SK-N-SH (cell line): Measurements from ENCODE around the gene BMP15. TPM values are rescaled to one million over a fixed set of nuclear protein-coding genes. Genes with fewer than 3 reads are reported as not detected.

Experiments
- CTCF ChIA-PET: fragments of 300-600, 350-600 bp; formaldehyde crosslinking; extraction: SDS; loops from one replicate; lab custom pipeline; 2021; lab: Yijun Ruan, JAX
- POLR2A ChIA-PET: fragments of 350-600 bp; sonication (Branson Sonifier 250); formaldehyde crosslinking; extraction: SDS; loops from one replicate; lab custom pipeline; 2020; ENCODE audit warnings: antibody characterized with exemption, inconsistent platforms; lab: Yijun Ruan, JAX
- DNase-seq: peaks from one replicate; pipeline ENCODE4 v3.0.0; 2012
- H2AFZ ChIP-seq: fragments of 200-600 bp; sonication (generic); 2 replicates; pipeline ENCODE4 v1.8.1; 2016; ENCODE audit warnings: antibody characterized with exemption, mild to moderate bottlenecking, low read depth
- H3F3A ChIP-seq: fragments of 200-600 bp; sonication (generic); replicated peaks from 2 replicates; pipeline ENCODE3; 2016; ENCODE audit warnings: antibody characterized with exemption, mild to moderate bottlenecking; ENCODE audit not compliant: insufficient read depth
- H3K27ac ChIP-seq, 2 experiments: fragments of 200-500 bp in 1 of 2; fragments of 200-600 bp in 1 of 2; sonication (Bioruptor generic) in 1 of 2; sonication (generic), shearing (Covaris generic) in 1 of 2; 2 replicates each; pipeline versions ENCODE4 v1.5.1 to v1.6.1; 2014 to 2016; ENCODE audit warnings: low read depth in 2 of 2, inconsistent platforms in 1 of 2, low read length in 1 of 2, mild to moderate bottlenecking in 1 of 2, mixed read lengths in 1 of 2
- H3K27me3 ChIP-seq: fragments of 200-600 bp; sonication (generic), shearing (Covaris generic); 2 replicates; pipeline ENCODE4 v1.6.1; 2016; ENCODE audit warnings: mixed run types; ENCODE audit not compliant: insufficient read depth
- H3K36me3 ChIP-seq, 2 experiments: fragments of 200-500 bp in 1 of 2; fragments of 200-600 bp in 1 of 2; sonication (Bioruptor generic) in 1 of 2; sonication (generic) in 1 of 2; replicated peaks in 1 of 2; 2 replicates each; pipeline versions ENCODE3 to v1.5.1; 2014 to 2016; ENCODE audit warnings: low read length in 1 of 2, mild to moderate bottlenecking in 1 of 2; ENCODE audit not compliant: insufficient read depth in 2 of 2, control insufficient read depth in 1 of 2
- H3K4me1 ChIP-seq, 2 experiments: fragments of 200-500 bp in 1 of 2; fragments of 200-600 bp in 1 of 2; sonication (Bioruptor generic) in 1 of 2; sonication (generic), shearing (Covaris generic) in 1 of 2; 2 replicates each; pipeline versions ENCODE4 v1.5.1 to v1.6.1; 2014 to 2016; ENCODE audit warnings: low read depth in 1 of 2, low read length in 1 of 2, mixed run types in 1 of 2; ENCODE audit not compliant: insufficient read depth in 2 of 2, control insufficient read depth in 1 of 2
- H3K4me2 ChIP-seq: fragments of 200-600 bp; sonication (generic), shearing (Covaris generic); 2 replicates; pipeline ENCODE4 v1.6.1; 2017; ENCODE audit warnings: mixed run types
- H3K4me3 ChIP-seq, 2 experiments: fragments of 200-500 bp in 1 of 2; fragments of 200-600 bp in 1 of 2; sonication (Bioruptor generic) in 1 of 2; sonication (generic), shearing (Covaris generic) in 1 of 2; 2 replicates each; pipeline versions ENCODE4 v1.5.1 to v1.8.1; 2014 to 2016; ENCODE audit warnings: low read depth in 2 of 2, inconsistent platforms in 1 of 2, low read length in 1 of 2, mild to moderate bottlenecking in 1 of 2, mixed read lengths in 1 of 2, moderate library complexity in 1 of 2
- H3K79me2 ChIP-seq: fragments of 200-600 bp; sonication (generic); 2 replicates; pipeline ENCODE4 v1.8.1; 2017; ENCODE audit warnings: mild to moderate bottlenecking; ENCODE audit not compliant: insufficient read depth
- H3K9ac ChIP-seq: fragments of 200-600 bp; sonication (generic); 2 replicates; pipeline ENCODE4 v1.6.1; 2017; ENCODE audit warnings: mixed run types
- H3K9me2 ChIP-seq: fragments of 200-600 bp; sonication (generic); 2 replicates; pipeline ENCODE4 v1.6.1; 2017; ENCODE audit warnings: mixed run types
- H3K9me3 ChIP-seq: fragments of 200-600 bp; sonication (generic); 2 replicates; pipeline ENCODE4 v1.6.1; 2017; ENCODE audit warnings: mixed run types, mild to moderate bottlenecking, moderate library complexity
- H4K20me1 ChIP-seq: fragments of 200-600 bp; sonication (generic); 2 replicates; pipeline ENCODE4 v1.6.1; 2017; ENCODE audit warnings: mild to moderate bottlenecking, mixed run types; ENCODE audit not compliant: insufficient read depth
- EP300 ChIP-seq, 2 experiments: IDR thresholded peaks; 2 replicates each; pipeline versions ENCODE4 v1.4.0 to v1.6.1; 2012; ENCODE audit warnings: borderline replicate concordance in 1 of 2, low read depth in 1 of 2, low read length in 1 of 2
- FOXM1 ChIP-seq: IDR thresholded peaks from 2 replicates; pipeline ENCODE4 v1.4.0; 2012; ENCODE audit warnings: low read depth, mild to moderate bottlenecking
- GATA2 ChIP-seq: sonication (generic); formaldehyde crosslinking; IDR thresholded peaks from 2 replicates; pipeline ENCODE4 v1.5.0; 2020; ENCODE audit warnings: mild to moderate bottlenecking, missing genetic modification reagents
- MEF2A ChIP-seq: IDR thresholded peaks from 2 replicates; pipeline ENCODE4 v1.4.0; 2012; ENCODE audit warnings: low read depth, borderline replicate concordance
- MXI1 ChIP-seq: IDR thresholded peaks from 2 replicates; pipeline ENCODE4 v1.6.1; 2012; ENCODE audit warnings: mild to moderate bottlenecking, low read depth, low read length, improper control_type of control experiment
- RAD21 ChIP-seq: IDR thresholded peaks from 2 replicates; pipeline ENCODE4 v1.6.1; 2012; ENCODE audit warnings: mild to moderate bottlenecking, low read length
- RXRA ChIP-seq: IDR thresholded peaks from 2 replicates; pipeline ENCODE4 v1.4.0; 2012; ENCODE audit warnings: low read depth, mild to moderate bottlenecking, borderline replicate concordance
- SIN3A ChIP-seq: IDR thresholded peaks from 2 replicates; pipeline ENCODE4 v1.6.1; 2012; ENCODE audit warnings: low read depth, mild to moderate bottlenecking, low read length, moderate library complexity, borderline replicate concordance
- SMC3 ChIP-seq: IDR thresholded peaks from 2 replicates; pipeline ENCODE4 v1.6.1; 2012; ENCODE audit warnings: low read depth, low read length, improper control_type of control experiment
- TCF12 ChIP-seq: IDR thresholded peaks from 2 replicates; pipeline ENCODE4 v1.4.0; 2012
- TEAD4 ChIP-seq: IDR thresholded peaks from 2 replicates; pipeline ENCODE4 v1.4.0; 2012; ENCODE audit warnings: mild to moderate bottlenecking, borderline replicate concordance; ENCODE audit not compliant: insufficient read depth
- WGBS: methylation state at CpG from one replicate; pipeline ENCODE4 v1.1.6; 2017; ENCODE audit warnings: low lambda C conversion rate; 5-methylcytosine and 5-hydroxymethylcytosine counted together
- polyA plus RNA-seq, 3 experiments: library from polyadenylated mRNA; depleted of rRNA; stranded (reverse); fragments of >200 nt; gene quantifications; 2 replicates each; pipeline ENCODE4 v1.2.3, GENCODE V29; 2012
- TF ChIP-seq, protein P1 (sequence below): IDR thresholded peaks from 2 replicates; pipeline ENCODE4; 2012
- TF ChIP-seq, protein P2 (sequence below): fragments of 200-600 bp; sonication (generic); IDR thresholded peaks from 2 replicates; pipeline ENCODE4 v1.6.1; 2017; ENCODE audit warnings: antibody characterized with exemption, mild to moderate bottlenecking, moderate library complexity
- TF ChIP-seq, protein P3 (sequence below): IDR thresholded peaks from 2 replicates; pipeline ENCODE4 v1.4.0; 2012; ENCODE audit warnings: low read depth, borderline replicate concordance
- TF ChIP-seq, protein P4 (sequence below): IDR thresholded peaks from 2 replicates; pipeline ENCODE4 v1.6.1; 2012; ENCODE audit warnings: mild to moderate bottlenecking, low read depth, low read length, moderate library complexity
- TF ChIP-seq, protein P5 (sequence below): IDR thresholded peaks from 2 replicates; pipeline ENCODE4 v1.4.0; 2012; ENCODE audit warnings: low read depth

BMP15 gene
- polyA plus RNA-seq (2012; rRNA removed) = not detected in 2 replicates
- polyA plus RNA-seq (2012; cell fraction: cytosol; rRNA removed) = not detected in 2 replicates
- polyA plus RNA-seq (2012; cell fraction: nucleus; rRNA removed) = not detected in 2 replicates

DNA sequence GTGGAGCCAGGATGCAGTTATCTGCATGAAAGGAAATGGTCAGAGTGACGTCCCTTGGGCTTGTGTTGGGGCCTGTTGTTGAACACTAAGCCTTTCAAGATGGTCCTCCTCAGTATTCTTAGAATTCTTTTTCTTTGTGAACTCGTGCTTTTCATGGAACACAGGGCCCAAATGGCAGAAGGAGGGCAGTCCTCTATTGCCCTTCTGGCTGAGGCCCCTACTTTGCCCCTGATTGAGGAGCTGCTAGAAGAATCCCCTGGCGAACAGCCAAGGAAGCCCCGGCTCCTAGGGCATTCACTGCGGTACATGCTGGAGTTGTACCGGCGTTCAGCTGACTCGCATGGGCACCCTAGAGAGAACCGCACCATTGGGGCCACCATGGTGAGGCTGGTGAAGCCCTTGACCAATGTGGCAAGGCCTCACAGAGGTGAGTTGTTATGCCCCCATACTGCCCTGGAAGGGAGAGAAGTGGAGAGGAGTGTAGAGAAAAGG is at the start of gene BMP15:
Gene BMP15, plus strand, starts transcription at position 51 of the 492 bp plus-strand sequence. Its CDS starts 49 bp downstream, at position 100.
- no peak for DNase-seq
- no peak within 1 kb of the TSS for H3K27ac ChIP-seq
- no peaks in the 10 kb centered on the region for H3K9me2 ChIP-seq
- TF ChIP-seq SMC3 = no peak
- TF ChIP-seq MEF2A = no peak
- no peak for TF ChIP-seq TEAD4
- TF ChIP-seq, protein P1, sequence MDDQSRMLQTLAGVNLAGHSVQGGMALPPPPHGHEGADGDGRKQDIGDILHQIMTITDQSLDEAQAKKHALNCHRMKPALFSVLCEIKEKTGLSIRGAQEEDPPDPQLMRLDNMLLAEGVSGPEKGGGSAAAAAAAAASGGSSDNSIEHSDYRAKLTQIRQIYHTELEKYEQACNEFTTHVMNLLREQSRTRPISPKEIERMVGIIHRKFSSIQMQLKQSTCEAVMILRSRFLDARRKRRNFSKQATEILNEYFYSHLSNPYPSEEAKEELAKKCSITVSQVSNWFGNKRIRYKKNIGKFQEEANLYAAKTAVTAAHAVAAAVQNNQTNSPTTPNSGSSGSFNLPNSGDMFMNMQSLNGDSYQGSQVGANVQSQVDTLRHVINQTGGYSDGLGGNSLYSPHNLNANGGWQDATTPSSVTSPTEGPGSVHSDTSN = no peak
- H3K36me3 ChIP-seq = no peaks in the 10 kb centered on the region
- no peaks in the 10 kb centered on the region for H4K20me1 ChIP-seq
- 24% methylated on average over 9 of the region's 9 CpGs for WGBS
- H3K4me3 ChIP-seq = no peak within 1 kb of the TSS
- H3F3A ChIP-seq = no peaks in the 10 kb centered on the region
- no peak within 1 kb of the TSS for H3K4me2 ChIP-seq
- no peaks in the 10 kb centered on the region for H3K79me2 ChIP-seq
- ChIA-PET CTCF (no interaction called here), POLR2A (no interaction called here)
- H3K4me1 ChIP-seq = no peaks in the 10 kb centered on the region
- no peak within 1 kb of the TSS for H2AFZ ChIP-seq
- no peak within 1 kb of the TSS for H3K9ac ChIP-seq
- peaks cover 16% of the 10 kb centered on the region; the same call in 1 of the 2 replicates for H3K27me3 ChIP-seq
- no peaks in the 10 kb centered on the region for H3K9me3 ChIP-seq

DNA sequence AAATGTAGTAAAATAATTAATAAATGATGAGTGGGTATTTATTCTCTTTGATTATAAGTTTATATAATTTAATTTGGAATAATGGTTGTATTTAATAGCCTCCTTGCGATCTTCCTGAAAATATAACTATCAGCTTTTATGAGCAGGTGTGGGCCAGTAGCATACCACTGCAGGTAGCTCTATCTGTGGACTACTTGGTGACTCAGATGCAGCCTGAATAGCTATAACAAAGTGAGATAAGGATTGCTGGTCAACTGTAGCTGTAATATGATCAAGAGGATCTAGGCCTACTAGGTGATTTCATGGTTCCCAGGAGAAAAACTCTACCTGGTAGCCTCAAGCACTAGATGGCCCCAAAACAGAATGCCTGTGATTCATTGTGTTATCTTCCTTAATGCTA is 47.1 kb upstream of the BMP15 start:
- no peaks in the 10 kb centered on the region for H4K20me1 ChIP-seq
- no peaks in the 10 kb centered on the region for H3K79me2 ChIP-seq
- H2AFZ ChIP-seq = no peak overlapping the region
- no peak overlapping the region for H3K27ac ChIP-seq
- no peaks in the 10 kb centered on the region for H3K9me2 ChIP-seq
- no peak for DNase-seq
- CTCF ChIA-PET = no interaction called here
- H3K4me1 ChIP-seq = no peaks in the 10 kb centered on the region
- POLR2A ChIA-PET = no interaction called here
- no peaks in the 10 kb centered on the region for H3K36me3 ChIP-seq
- no peak overlapping the region for H3K4me2 ChIP-seq
- H3K9me3 ChIP-seq = no peaks in the 10 kb centered on the region
- no peaks in the 10 kb centered on the region for H3F3A ChIP-seq
- TF ChIP-seq MEF2A (no peak), RAD21 (no peak), EP300 (IDR thresholded peaks at IDR 0.05; ENCODE audit: borderline replicate concordance in 1 of 2, low read depth in 1 of 2, low read length in 1 of 2) (no peak), SIN3A (no peak), TCF12 (no peak), RXRA (no peak), FOXM1 (no peak), MXI1 (no peak), SMC3 (no peak), GATA2 (no peak)
- TF ChIP-seq, protein P2, sequence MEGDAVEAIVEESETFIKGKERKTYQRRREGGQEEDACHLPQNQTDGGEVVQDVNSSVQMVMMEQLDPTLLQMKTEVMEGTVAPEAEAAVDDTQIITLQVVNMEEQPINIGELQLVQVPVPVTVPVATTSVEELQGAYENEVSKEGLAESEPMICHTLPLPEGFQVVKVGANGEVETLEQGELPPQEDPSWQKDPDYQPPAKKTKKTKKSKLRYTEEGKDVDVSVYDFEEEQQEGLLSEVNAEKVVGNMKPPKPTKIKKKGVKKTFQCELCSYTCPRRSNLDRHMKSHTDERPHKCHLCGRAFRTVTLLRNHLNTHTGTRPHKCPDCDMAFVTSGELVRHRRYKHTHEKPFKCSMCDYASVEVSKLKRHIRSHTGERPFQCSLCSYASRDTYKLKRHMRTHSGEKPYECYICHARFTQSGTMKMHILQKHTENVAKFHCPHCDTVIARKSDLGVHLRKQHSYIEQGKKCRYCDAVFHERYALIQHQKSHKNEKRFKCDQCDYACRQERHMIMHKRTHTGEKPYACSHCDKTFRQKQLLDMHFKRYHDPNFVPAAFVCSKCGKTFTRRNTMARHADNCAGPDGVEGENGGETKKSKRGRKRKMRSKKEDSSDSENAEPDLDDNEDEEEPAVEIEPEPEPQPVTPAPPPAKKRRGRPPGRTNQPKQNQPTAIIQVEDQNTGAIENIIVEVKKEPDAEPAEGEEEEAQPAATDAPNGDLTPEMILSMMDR = no peak
- TF ChIP-seq, protein P3, sequence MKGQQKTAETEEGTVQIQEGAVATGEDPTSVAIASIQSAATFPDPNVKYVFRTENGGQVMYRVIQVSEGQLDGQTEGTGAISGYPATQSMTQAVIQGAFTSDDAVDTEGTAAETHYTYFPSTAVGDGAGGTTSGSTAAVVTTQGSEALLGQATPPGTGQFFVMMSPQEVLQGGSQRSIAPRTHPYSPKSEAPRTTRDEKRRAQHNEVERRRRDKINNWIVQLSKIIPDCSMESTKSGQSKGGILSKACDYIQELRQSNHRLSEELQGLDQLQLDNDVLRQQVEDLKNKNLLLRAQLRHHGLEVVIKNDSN = no peak
- TF ChIP-seq, protein P4, sequence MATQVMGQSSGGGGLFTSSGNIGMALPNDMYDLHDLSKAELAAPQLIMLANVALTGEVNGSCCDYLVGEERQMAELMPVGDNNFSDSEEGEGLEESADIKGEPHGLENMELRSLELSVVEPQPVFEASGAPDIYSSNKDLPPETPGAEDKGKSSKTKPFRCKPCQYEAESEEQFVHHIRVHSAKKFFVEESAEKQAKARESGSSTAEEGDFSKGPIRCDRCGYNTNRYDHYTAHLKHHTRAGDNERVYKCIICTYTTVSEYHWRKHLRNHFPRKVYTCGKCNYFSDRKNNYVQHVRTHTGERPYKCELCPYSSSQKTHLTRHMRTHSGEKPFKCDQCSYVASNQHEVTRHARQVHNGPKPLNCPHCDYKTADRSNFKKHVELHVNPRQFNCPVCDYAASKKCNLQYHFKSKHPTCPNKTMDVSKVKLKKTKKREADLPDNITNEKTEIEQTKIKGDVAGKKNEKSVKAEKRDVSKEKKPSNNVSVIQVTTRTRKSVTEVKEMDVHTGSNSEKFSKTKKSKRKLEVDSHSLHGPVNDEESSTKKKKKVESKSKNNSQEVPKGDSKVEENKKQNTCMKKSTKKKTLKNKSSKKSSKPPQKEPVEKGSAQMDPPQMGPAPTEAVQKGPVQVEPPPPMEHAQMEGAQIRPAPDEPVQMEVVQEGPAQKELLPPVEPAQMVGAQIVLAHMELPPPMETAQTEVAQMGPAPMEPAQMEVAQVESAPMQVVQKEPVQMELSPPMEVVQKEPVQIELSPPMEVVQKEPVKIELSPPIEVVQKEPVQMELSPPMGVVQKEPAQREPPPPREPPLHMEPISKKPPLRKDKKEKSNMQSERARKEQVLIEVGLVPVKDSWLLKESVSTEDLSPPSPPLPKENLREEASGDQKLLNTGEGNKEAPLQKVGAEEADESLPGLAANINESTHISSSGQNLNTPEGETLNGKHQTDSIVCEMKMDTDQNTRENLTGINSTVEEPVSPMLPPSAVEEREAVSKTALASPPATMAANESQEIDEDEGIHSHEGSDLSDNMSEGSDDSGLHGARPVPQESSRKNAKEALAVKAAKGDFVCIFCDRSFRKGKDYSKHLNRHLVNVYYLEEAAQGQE = no peak
- TF ChIP-seq, protein P5, sequence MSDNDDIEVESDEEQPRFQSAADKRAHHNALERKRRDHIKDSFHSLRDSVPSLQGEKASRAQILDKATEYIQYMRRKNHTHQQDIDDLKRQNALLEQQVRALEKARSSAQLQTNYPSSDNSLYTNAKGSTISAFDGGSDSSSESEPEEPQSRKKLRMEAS = no peak
- 17% methylated on average over 1 of the region's 1 CpG for WGBS
- H3K4me3 ChIP-seq = no peak overlapping the region
- H3K9ac ChIP-seq = no peak overlapping the region
- H3K27me3 ChIP-seq = 0 out of 2 replicates have a peak, but pooled peaks cover 4% of the 10 kb centered on the region
